Progenitor cell of endocrine pancreas (in vitro differentiated cells): Measurements from ENCODE around the gene HLA-DOB. TPM values are rescaled to one million over a fixed set of nuclear protein-coding genes. Genes with fewer than 3 reads are reported as not detected.

ENCODE experiments used
- DNase-seq: peaks from one replicate; pipeline ENCODE4 v3.0.0; 2021; ENCODE audit warnings: low spot score; ENCODE audit not compliant: unreplicated experiment
- H3K27ac Mint-ChIP-seq: 2 replicates; pipeline ENCODE4 v1.8.0; 2021; ENCODE audit warnings: mild to moderate bottlenecking, moderate library complexity, mixed read lengths
- H3K27me3 Mint-ChIP-seq: 2 replicates; pipeline ENCODE4 v1.8.0; 2021; ENCODE audit warnings: mixed read lengths
- H3K36me3 Mint-ChIP-seq: 2 replicates; pipeline ENCODE4 v1.8.0; 2022; ENCODE audit warnings: mixed read lengths; ENCODE audit not compliant: insufficient read depth
- H3K4me1 Mint-ChIP-seq: 2 replicates; pipeline ENCODE4 v1.8.0; 2021; ENCODE audit warnings: low read depth, mixed read lengths
- H3K4me3 Mint-ChIP-seq: 2 replicates; pipeline ENCODE4 v1.8.0; 2021; ENCODE audit warnings: low read depth, mild to moderate bottlenecking, moderate library complexity, mixed read lengths
- H3K9me3 Mint-ChIP-seq: 2 replicates; pipeline ENCODE4 v1.8.0; 2021; ENCODE audit warnings: low read depth, mixed read lengths
- long read RNA-seq: library from polyadenylated mRNA; unstranded; transcript quantifications from one replicate; pipeline ENCODE4 v2.0.0, GENCODE V29; 2020
- total RNA-seq: library from RNA; stranded (reverse); gene quantifications from 2 replicates; pipeline ENCODE4 v1.2.1, GENCODE V29; 2021
- TF ChIP-seq, protein P1 (sequence below): fragments of 200-600 bp; sonication (generic); IDR thresholded peaks from one replicate; pipeline ENCODE4 v1.5.0; 2021; ENCODE audit warnings: antibody characterized with exemption, mild to moderate bottlenecking; ENCODE audit not compliant: unreplicated experiment

HLA-DOB gene
- total RNA-seq = not detected in 2 replicates
- long read RNA-seq = 0 reads

DNA sequence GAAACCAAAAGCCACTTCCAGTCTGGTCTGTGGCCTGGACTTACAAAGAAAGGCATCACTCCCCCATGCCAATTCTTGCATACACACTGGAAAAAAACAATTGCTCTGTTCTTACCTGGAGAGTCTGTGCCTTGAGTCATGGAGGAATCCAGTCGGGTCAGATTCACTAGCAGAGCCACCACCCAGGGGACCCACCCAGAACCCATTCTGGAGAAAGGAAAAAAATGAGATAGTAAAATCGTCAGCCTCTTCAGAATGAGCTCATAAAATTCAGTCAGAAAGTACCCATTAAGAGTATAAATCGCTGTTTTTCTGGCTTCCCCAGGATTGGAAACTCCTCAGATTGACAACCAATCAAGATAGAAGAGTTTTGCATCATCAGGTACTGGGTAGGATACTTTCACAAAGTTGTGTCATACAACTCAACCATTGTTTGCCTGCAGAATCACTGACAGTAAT, at the start of gene HLA-DOB:
HLA-DOB (minus strand) TSS at position 257 of the 459 bp plus-strand sequence; CDS start at position 206, 51 bp downstream.
- Mint-ChIP-seq H3K36me3 (no peaks in the 10 kb centered on the region), H3K27me3 (peaks cover 58% of the 10 kb centered on the region), H3K4me3 (no peak within 1 kb of the TSS), H3K9me3 (no peaks in the 10 kb centered on the region), H3K4me1 (no peaks in the 10 kb centered on the region), H3K27ac (no peak within 1 kb of the TSS)
- TF ChIP-seq, protein P1, sequence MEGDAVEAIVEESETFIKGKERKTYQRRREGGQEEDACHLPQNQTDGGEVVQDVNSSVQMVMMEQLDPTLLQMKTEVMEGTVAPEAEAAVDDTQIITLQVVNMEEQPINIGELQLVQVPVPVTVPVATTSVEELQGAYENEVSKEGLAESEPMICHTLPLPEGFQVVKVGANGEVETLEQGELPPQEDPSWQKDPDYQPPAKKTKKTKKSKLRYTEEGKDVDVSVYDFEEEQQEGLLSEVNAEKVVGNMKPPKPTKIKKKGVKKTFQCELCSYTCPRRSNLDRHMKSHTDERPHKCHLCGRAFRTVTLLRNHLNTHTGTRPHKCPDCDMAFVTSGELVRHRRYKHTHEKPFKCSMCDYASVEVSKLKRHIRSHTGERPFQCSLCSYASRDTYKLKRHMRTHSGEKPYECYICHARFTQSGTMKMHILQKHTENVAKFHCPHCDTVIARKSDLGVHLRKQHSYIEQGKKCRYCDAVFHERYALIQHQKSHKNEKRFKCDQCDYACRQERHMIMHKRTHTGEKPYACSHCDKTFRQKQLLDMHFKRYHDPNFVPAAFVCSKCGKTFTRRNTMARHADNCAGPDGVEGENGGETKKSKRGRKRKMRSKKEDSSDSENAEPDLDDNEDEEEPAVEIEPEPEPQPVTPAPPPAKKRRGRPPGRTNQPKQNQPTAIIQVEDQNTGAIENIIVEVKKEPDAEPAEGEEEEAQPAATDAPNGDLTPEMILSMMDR = no peak
- DNase-seq = no peak

DNA sequence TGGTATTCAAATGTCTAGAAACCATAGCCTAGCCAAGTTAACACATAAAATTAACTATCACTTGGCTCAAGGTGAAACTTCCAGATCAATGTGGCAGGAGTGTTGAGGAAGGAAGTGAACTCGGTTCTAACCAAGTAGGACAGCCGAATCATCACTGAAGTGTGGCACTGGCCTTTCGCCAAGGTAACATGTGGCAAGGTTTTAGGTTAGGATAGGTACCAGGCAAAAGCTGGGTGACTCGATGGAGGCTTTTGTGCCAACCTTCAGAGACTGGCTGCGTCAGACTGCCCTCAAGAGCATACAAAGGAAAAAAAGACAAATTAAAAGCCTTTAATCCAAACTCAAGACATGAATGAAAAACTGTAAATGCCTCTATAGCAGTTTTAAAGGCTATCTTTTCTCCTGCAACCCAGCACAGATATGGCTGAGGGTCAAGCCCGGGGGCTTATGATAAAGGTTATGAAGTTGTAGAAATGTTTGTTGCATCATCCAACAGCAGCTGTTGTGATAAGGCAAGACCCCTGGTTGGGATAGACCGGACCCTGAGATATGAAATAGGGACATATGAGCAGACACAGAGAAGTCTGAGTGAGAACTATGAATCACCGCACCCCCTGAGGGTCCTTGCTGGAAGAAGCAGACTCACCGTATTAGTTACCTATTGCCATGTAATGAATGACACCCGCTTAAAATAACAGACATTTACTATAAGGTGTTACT, 49.1 kb upstream of the HLA-DOB start:
- Mint-ChIP-seq H3K27ac (no peak overlapping the region), H3K36me3 (no peaks in the 10 kb centered on the region), H3K27me3 (peaks cover 48% of the 10 kb centered on the region)

DNA sequence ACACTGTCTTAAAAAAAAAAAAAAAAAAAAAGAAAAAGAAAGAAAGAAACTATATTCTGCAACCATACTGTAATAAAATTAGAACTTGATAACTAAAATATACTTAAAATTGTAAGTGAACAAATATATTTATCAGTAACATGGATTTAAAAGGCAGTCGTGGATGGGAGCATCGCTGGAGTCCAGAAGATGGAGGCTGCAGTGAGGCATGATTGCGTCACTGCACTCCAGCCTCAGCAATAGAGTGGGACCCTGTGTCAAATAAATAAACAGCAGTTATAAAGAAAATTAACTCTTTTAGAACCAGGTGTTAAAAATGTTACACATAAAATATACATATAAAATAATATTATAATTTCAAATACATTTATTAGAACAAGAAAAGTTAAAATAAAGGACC, 45.9 kb upstream of the HLA-DOB start:
- no peaks in the 10 kb centered on the region for H3K4me1 Mint-ChIP-seq
- TF ChIP-seq, protein P1 = no peak
- H3K36me3 Mint-ChIP-seq = no peaks in the 10 kb centered on the region
- H3K9me3 Mint-ChIP-seq = no peaks in the 10 kb centered on the region
- H3K4me3 Mint-ChIP-seq = no peak overlapping the region
- H3K27ac Mint-ChIP-seq = no peak overlapping the region
- no peak for DNase-seq
- H3K27me3 Mint-ChIP-seq = peaks cover 54% of the 10 kb centered on the region

More for the DNA sequence above, 49.1 kb upstream of the HLA-DOB start:
- DNase-seq = no peak
- Mint-ChIP-seq H3K4me1 (peaks cover 2% of the 10 kb centered on the region), H3K4me3 (no peak overlapping the region), H3K9me3 (no peaks in the 10 kb centered on the region)
- TF ChIP-seq, protein P1 = no peak

DNA sequence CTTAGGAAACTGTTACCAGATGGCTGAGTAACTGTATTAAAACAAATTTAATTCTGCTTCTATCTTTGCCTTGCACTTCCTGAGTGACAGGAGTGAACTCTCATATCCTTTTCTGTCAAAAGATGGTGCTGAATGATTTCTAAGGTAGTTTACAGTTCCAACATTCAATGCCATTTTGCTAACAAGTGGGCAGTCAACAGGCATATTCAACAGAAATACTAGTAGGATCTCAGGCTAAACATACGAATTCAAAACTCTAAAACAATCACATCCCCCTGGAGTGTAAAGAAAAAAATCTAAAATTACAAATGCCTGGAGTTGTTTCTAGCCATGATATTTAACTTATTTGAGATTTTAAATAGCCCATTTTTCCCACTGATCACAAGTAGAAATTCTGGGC, 43.9 kb upstream of the HLA-DOB start:
- Mint-ChIP-seq H3K4me3 (no peak overlapping the region), H3K36me3 (no peaks in the 10 kb centered on the region), H3K4me1 (no peaks in the 10 kb centered on the region), H3K27me3 (peaks cover 55% of the 10 kb centered on the region), H3K9me3 (no peaks in the 10 kb centered on the region), H3K27ac (no peak overlapping the region)
- TF ChIP-seq, protein P1 = no peak
- DNase-seq = no peak

- Mint-ChIP-seq H3K4me3 (no peak overlapping the region), H3K36me3 (no peaks in the 10 kb centered on the region), H3K27ac (no peak overlapping the region), H3K27me3 (peaks cover 68% of the 10 kb centered on the region), H3K9me3 (no peaks in the 10 kb centered on the region), H3K4me1 (peaks cover 5% of the 10 kb centered on the region)
- TF ChIP-seq, protein P1 = no peak
- no peak for DNase-seq
Observed at GRCh38 chr6:32858194-32858593, 41.4 kb upstream of the HLA-DOB start.
